NB4 (cell line): ENCODE measurements around the gene OPCML.

ENCODE experiments used
- MAX ChIP-seq: IDR thresholded peaks from 2 replicates; pipeline ENCODE4 v1.6.1; 2011; ENCODE audit warnings: low read depth, low read length
- MYC ChIP-seq: IDR thresholded peaks from 2 replicates; pipeline ENCODE4 v1.6.1; 2011; ENCODE audit warnings: low read depth, low read length
- POLR2A ChIP-seq: IDR thresholded peaks from 2 replicates; pipeline ENCODE4 v1.6.1; 2011; ENCODE audit warnings: mild to moderate bottlenecking; ENCODE audit not compliant: insufficient read length; ENCODE audit errors: extremely low read depth
- TF ChIP-seq, protein P1 (sequence below): IDR thresholded peaks from one replicate; pipeline ENCODE4 v1.5.1; 2012; ENCODE audit warnings: low read depth, low read length

- TF ChIP-seq, protein P1, sequence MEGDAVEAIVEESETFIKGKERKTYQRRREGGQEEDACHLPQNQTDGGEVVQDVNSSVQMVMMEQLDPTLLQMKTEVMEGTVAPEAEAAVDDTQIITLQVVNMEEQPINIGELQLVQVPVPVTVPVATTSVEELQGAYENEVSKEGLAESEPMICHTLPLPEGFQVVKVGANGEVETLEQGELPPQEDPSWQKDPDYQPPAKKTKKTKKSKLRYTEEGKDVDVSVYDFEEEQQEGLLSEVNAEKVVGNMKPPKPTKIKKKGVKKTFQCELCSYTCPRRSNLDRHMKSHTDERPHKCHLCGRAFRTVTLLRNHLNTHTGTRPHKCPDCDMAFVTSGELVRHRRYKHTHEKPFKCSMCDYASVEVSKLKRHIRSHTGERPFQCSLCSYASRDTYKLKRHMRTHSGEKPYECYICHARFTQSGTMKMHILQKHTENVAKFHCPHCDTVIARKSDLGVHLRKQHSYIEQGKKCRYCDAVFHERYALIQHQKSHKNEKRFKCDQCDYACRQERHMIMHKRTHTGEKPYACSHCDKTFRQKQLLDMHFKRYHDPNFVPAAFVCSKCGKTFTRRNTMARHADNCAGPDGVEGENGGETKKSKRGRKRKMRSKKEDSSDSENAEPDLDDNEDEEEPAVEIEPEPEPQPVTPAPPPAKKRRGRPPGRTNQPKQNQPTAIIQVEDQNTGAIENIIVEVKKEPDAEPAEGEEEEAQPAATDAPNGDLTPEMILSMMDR: no peak
- no peak for TF ChIP-seq POLR2A
- no peak for TF ChIP-seq MAX
- TF ChIP-seq MYC: no peak
These were observed 1087.4 kb downstream of the OPCML start for GRCh38 chr11:132444911-132445310.
